ENCODE measurements around the gene SNRNP48. TPM values are rescaled to one million over a fixed set of nuclear protein-coding genes. Genes with fewer than 3 reads are reported as not detected.

Gene SNRNP48
- total and polyA plus RNA-seq, 2 of the 8 experiments (the other 6 are each of a cell fraction or from before 2014, with no cell fraction given), result 7.7 to 21.0 TPM

GRCh38 chr6:7591770-7592169, 1.8 kb downstream of the SNRNP48 start (continued):
- TF ChIP-seq HDAC2 (IDR thresholded peaks at IDR 0.05; ENCODE audit: borderline replicate concordance in 1 of 2, low read depth in 2 of 2, low read length in 2 of 2), result no peak
- no peak for TF ChIP-seq TCF12 (IDR thresholded peaks at IDR 0.05; ENCODE audit: low read depth, low read length)

All from H1 (cell line).